COR-L47 (cell line): ENCODE measurements around the gene MAFB.
"Not testable (repeated sequence)": the region's sequence is repeated elsewhere in the genome, so short reads cannot be mapped to it uniquely, and the experiment has no call there.

ENCODE experiments used
- DNase-seq: peaks from one replicate; lab custom pipeline; 2025; lab: John Stamatoyannopoulos, UW

MAFB gene

DNA sequence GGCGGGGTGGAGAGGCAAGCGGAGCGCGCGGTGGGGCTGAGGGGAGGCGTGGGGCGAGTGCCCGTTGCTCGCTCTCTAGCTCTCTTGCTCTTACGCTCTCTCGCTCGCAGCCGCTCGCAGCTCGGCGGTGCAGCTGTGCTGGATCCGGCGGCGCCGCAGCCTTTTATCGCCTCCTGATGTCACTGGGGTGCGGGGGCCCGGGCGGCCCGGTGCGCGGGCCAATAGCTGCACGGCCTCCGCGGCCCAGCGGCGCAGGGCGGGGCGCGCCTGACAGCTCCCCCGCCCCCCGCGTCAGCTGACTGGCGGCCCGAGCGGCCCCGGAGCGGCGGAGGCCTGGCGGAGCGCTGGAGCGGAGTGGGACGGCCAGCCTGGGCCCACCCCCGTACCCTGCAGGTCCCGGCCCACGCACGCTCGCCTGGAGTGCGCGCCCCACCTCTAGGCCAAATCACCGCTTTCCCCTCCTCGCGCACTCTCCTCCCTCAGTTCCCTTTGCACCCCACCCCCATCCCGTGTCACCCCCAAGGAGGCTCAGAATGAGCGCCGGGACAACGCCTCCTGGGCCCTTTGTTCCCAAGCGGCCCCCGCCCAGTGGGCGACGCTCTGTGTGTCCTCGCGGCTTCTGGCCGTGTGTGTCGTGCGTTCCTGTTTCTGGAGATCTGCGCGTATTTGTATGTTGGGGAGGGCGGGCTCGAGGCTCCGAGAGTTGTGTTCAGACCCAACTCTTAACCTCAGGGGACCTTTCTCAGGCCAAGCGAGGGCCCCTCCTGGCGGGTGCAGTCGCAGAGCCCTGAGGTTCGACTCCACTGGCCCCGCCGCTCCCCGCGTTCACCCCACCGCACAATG is at the start of gene MAFB:
TSS of gene MAFB (minus strand) at position 137 of the 843 bp plus-strand sequence. CDS start 386 bp downstream, outside the sequence.
- peak; percentile 64 for DNase-seq

DNA sequence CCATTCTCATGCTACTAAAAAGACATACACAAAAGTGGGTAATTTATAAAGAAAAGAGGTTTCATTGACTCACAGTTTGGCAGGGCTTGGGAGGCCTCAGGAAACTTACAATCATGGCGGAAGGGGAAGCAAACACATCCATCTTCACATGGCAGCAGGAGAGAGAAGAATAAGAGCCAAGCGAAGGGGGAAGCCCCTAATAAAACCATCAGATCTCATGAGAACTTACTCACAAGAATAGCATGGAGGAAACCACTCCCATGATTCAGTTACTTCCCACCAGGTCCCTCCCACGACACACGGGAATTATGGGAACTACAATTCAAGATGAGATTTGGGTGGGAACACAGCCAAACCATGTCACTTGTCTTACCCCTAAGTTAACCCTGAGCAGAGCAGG is 47.4 kb upstream of the MAFB start:
- not testable (repeated sequence) for DNase-seq

DNA sequence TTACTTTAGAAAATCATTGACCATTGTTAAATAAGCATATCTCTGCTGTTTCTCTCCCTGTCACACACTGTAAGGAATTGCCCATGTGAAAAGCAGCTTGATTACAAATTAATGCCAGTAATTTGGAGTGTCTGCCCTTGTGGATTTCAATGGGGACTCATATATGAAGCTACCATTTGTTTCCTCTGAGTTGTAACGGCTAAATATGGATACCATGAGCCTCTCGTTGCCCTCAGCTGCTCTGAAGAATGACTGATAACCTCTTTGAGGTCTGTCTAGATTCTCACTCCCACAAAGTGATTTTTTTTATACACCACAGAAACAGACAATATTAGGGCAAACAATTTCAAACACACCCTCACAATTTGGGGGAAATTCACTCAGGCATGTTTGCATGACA is 40.0 kb upstream of the MAFB start:
- DNase-seq: no peak

DNA sequence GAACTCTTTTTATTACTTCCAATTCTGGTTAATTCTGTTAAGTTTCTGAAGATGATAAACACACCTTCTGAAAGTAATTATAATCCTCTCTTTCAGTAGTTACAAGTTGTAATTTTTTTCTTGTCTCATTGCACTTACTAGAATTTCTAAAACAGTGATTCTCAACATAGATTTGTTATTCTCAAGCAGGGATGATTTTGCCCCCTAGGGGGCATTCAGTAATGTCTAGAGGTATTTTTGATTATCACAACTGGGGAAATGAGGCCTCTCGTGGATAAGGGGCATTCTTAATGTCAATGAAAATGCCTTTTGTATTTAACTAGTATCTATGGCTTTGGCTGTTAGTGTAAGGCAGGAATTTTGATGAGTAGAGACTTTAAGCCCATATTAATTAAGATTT is 39.4 kb upstream of the MAFB start:
- no peak for DNase-seq

DNA sequence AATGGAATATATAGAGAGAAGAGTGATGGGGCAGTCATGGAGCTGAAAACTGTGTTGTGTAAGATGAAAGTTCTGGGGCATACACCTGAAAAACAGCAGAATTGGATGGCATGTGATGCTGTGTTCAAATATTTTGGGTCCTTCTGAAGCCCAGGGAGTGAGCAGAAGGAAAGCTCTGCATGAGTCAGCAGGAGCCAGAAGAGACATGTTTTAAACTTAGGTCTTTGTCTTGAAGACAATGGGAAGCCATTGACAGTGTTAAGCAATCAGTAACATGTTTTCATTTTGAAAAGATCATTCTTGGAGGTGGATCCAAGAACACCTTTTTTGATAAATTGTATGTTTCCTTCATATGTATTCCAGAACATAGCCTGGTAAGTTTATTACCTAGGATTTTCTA is 38.9 kb upstream of the MAFB start:
- no peak for DNase-seq

DNA sequence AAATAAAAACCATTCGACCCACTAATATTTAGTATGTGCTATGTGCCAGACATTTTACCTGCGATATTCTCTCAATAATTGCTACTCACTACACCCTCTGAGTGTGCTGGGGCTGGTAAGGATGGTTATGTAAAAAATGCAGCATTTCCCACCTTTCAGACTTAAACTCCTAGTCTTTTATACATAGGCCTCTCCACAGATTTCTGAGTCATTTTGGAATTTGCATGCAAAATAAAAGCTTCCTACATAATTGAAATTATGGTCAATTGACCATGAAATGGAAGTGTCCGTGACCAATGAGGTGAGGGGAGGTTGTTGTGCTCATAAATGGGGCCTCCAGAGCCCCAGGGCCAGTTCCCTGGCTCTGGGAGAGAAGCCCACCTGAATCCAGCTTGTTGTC is 37.7 kb upstream of the MAFB start:
- DNase-seq: no peak

DNA sequence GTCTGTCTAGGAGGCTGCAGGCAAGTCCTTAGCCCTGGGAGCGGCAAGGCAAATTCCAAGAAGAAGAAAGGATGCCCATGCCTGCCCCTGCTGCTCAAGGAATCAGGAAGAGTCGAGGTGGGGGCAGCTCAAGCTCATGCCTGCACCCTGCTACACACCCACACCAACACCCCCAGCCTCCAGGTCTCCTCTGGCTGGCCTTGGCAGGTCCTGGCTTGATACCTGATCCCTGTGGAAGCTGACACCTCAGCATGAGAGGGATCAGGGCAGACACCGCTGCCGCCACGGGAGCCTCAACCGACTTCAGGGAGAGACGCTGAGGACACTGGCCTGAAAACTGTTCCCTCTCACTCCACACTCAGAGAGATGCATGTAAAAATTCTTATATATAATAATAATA is 35.5 kb upstream of the MAFB start:
- DNase-seq: no peak

DNA sequence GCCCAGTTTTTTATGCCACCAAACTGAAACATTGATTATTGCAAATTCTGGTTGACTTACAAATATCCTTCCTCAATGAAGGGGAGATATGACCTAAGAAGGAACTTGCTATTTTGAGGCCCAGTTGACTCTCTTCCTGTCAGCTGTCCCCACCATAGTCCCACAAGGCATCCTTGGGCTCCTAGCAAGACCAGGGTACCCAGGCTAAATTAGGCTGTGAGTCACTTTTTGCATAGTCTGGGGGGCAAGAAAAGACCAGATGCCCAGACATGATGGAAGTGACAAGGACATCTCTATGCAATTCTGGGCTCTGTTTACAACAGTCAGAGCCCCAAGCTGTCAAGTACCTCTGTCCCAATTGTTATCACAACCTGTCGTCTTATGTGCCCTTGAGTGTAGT is 31.8 kb upstream of the MAFB start:
- no peak for DNase-seq

DNA sequence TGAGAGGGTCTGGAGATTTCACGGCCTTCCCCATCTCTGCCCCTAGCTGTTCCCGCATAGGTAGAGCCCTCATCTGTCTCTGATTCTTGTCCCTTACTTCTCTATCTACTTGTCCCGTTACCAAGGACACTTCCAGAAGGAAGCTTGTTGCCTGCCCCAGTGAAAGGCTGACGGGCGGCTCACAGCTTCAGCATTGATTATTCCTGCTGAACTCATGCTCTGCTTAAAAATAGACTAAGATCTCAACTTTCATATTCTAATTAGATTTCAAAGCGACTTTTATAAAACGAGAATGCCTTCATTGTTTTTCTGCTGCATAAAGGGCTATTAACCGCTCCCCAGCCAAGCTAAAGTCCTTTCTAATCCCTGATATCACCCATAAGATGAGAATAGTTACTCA is 31.1 kb upstream of the MAFB start:
- DNase-seq: no peak

DNA sequence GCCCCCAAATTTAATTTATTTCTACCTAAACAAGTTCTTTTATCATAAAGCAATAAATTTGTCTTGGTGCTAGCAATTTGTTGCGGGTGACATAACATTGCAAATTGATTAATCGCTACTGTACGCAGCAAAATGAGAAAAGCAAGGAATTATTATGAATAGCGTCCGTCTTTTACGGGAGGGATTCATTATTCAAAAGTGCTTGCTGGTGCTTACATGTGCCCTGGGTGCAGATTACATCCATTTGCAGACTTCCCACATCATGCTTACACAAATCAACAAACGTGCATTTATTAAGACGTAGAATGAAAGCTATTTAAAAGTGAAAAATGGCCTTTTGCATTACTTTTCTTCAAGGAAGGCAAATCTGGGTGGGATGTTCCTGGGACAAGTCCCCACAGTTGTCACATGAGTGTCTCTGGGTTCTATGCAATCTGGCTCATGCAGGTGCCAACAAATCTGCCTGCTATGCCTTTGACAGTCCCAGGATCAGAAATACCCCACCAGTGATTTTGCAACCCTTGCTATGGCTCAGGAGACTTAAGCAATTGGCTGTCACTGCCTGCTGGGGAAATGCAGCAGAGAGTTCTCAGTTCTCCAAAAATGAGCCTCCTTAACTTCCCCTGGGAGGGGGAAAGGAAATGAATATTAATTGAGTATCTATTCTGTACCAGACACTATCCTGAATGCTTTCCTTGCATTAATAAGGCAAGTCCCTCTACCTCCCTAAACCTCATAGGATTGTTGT is 30.1 kb upstream of the MAFB start:
- no peak for DNase-seq

DNA sequence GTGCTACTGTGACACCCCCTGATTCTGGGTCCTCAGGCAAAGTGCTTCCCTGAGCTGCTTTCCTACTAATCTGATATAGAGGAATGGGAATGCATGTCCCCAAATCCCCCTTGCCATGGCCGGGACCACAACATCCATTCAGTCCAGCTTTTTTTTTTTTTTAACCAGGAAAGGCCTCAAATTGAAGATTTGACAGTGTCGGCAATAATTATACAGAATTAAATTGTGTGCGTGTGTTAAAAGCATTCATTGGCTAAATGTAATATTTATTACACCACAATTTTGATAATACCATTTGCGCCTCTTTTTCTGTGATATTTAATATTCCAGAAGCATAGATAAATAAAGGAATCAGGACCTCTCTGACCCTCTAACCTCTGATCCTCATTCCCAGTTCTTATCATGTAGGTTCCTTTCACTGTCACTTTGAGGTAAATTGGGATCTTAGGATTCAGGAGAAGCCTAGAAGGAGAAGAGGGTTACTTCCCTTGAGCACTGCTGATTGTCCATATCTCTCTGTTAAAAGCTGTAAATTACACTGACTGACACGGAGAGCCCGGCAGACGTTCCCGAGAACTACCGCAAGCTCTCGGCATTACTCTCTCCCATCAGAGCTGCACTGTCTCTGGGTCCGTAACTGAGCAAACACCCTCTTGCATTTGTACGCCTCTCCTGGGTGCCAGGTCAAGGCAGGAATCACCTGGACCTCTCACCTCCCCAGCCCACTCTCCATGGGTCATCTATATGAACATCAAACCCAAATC is 29.4 kb upstream of the MAFB start:
- DNase-seq: no peak

DNA sequence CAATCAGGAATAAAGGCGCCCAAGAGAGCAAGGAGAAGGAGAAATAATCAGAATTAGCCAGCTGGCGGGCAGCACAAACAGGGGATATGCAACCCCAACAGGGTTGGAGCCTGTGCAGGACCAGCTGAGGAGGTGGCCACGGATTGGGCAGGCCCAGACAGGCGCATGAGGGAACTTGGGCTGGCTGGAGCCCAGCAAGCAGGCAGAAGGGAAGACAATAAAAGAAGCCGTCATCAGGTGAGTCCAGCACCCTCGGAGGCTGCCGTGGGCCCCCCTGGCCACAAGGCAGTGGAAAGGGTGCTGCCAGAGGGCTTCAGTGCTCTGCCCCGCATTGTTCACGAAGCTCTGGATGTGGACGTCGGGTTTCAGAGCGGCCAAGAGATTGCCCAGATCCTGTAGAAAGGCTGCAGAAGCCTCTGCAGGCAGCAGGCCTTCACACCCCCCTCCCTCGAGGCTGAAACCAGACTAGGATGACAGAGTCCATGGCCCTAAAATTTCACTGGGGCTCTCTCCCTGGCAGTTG is 28.4 kb upstream of the MAFB start:
- no peak for DNase-seq

DNA sequence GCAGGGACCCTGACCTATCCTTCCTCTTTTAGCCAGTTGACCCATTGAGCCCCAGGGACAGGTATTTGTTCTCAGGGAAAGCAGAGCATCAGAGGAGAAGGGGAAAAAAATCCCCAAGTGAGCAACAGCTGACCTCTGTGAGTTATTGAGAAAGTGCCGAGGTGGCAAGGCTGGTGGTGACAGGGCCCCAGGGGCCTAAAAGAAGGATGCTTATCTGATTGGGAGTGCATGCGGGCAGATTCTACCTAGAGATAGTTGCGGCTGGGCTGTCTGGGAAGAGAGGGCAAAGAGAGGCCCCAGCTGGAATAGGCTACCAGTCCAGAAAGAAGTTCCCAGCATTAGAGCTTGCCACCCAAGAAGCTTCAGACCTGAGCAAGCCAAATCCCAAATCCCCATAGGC is 26.5 kb upstream of the MAFB start:
- no peak for DNase-seq

DNA sequence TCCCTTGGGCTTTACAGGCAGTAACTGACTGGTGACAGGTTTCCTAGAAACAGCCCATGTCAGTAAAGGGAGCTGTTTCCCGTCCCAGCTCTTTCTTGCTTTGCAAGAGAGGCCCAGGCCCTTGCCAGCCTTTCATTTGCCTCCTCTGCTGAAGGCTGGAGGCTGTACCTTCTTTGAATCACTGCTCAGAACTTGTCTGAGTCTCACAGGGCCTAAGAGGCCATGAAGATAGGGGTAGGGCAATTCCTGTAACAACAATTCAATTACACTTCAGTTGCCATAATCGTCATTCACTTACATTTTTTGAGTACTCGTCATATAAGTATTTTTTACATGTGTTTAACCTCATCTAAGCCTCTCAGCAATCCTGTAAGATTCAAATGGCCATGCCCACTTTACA is 25.9 kb upstream of the MAFB start:
- no peak for DNase-seq

DNA sequence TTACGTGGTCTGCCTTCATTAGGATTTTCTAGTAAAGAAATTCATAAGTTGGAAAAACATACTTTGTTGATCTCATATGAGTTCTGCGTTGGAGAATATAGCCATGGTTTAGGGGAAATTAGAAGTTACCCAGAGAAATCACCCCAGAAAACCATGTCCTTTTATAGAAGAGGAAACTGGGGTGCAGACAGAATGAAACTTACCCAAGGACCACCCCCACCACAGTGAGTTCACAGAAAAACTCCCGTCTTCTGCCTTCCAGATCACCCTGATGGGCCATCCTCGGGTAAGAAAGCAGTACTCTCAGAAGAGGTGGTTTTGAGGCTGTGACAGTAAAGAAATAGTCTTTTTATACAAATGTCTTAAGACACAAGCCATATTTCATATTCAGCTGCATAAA is 25.1 kb upstream of the MAFB start:
- no peak for DNase-seq

DNA sequence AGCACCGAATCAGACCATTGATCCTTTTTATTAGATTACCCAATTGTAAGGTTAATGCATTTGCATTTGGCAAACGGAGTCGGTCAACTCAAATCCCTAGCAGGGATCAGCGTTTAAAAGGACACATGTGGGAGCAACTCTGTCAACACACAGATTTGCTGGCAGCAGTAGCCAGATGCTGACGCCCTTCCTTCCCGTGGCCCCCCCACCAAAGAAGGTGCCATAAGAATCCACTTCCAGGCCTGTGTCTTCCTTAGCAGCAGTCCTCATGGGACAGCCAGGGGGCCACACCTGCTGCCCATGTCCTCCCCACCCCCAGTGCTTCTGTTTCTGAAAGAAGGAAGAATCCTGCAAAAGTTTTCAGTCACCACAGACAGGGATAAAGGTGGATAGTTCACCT is 24.5 kb upstream of the MAFB start:
- no peak for DNase-seq

DNA sequence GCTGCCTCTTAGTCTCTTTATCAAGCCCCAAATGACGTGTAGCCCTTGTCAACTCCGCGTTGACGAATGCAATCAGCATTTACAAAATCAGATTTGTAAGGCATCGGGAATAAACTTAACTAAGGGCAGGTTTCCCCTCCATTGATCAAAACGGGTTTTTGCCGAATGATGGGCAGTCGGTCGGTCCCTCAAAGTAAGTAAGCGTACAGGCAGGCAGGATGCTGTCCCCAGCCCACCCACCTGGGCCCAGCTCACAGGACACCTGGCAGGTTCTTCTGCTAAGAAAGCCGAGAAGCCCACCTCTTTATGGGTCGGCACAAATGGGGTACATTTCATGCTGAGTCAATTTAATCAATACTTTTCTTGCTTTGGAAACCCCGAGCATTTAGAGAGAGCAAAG is 22.0 kb upstream of the MAFB start:
- no peak for DNase-seq

DNA sequence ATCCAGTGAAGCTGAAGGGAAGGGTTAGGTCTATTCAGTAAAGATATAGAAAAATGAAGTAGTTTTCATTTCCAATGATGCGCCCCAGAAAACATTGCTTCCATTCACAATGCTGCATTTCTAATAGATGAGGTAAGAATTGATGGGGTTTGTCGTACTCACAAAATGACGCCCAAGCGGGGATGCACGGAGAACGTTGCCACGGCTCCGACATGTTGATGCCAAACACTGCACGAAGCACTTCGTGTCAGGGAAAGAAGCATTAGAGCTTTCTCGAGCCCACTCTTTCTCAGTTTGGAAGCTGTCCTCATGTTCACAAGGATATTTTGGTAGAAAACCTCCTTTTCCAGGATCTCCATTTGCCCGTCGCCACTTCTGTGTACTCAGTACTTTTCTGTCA is 21.6 kb upstream of the MAFB start:
- DNase-seq: no peak

DNA sequence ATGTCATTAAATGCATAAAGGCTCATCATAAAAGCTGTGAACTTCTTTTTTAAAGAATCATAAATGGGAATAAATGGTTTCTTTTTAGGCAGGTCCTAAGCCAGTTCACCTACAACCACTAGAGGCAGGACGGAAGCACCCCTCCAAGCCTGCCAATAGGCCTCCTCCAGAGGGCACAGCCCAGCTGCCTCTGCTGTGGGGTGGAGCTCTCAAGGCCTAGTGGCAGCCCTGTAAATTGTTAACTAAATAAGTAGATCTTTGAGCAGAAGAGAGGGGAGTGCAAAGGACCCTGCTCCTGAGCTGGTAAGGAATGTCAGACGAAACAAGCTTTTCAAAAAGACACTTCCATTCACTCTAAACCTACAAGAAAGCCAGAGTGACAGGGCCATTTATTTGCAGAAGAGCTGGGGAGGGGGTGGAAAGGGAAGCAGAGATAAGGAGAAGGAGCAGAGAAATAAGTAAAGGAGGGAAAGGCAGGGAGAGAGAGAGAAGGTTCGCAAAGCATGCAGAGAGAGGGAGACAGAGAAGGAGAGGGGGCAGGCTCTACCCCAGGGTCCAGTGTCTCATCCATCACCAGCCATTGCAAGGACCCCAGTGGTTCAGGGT is 18.0 kb upstream of the MAFB start:
- DNase-seq: no peak

DNA sequence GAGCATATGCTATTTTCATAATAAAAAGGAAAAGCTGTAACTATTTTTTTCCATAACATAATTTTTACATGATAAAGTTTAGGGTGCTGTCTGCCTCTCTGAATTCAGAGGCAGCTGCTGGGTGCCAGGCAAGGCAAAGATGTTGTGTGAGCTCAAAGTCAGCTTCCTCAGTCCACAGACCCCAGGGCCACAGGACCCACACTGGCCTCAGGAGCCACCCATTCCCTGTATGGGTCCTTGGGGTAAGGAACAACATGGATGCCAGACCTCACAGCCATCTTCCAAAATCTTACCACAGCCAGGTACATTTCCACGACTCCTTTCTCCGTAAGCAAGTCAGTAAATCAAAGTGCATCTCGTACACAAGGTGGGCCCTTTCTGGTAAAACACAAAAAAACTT is 16.4 kb upstream of the MAFB start:
- no peak for DNase-seq

DNA sequence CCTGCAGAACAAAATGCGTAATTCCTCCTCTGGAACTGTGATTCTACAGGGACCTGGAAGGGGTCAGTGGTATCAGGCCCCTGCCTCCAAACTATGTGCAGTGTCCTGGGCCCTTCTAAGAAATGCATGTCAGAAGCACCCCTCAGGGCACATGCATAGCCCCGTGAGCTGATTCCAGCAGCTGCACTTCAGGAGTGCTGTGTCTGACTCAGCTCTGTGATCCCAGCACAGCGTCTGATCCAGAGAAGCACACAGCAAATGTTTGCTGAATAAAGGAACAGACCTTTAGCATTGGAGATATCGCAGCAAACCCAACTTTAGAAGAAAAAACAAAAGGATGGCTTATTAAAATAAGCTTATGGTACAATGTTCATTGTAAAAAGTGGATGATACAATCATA is 15.8 kb upstream of the MAFB start:
- DNase-seq: no peak

DNA sequence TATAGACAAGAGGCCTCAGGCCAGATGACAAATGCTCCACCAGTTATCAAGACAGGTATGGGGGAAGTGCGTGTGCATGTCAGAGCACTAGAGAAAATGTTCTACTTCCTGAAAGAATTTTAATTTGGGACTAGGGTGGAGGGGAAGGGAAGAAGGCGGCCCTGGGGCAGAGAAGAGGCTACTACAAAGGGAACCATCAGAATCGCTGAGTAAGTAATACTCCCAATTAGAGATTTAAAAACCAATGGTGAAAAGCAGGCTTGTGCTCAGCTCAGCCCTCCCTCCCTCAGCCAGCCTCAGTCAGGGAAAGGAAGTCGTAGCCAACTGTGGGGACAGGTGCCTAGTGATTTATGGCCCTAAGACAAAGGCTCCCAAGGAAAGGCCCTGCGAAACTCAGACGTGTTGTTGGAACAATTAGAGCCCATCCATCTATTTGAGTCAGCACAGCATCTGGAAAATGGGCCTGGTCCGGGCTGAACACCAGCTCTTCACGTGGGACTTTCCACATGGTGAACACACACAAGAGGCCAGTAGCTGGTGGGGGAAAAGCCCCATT is 15.0 kb upstream of the MAFB start:
- DNase-seq: no peak
